A549 (cell line): ENCODE measurements around the gene CEP164. TPM values are rescaled to one million over a fixed set of nuclear protein-coding genes. Genes with fewer than 3 reads are reported as not detected.

ENCODE experiments used
- ATAC-seq, 2 experiments: fragments of 200-7000 bp in 1 of 2; fragments of >200 bp in 1 of 2; cut with Nextera tagmentation in 1 of 2; cut with Tn5 transposase in 1 of 2; 3 replicates each; pipeline versions ENCODE4 v1.8.0 to v1.9.1; 2018 to 2020; ENCODE audit warnings: mild to moderate bottlenecking in 1 of 2, moderate library complexity in 1 of 2
- CTCF ChIA-PET: fragments of 300-600 bp; sonication (Branson Sonifier 250); formaldehyde crosslinking; extraction: SDS; loops from one replicate; lab custom pipeline; 2021; ENCODE audit warnings: antibody characterized with exemption, inconsistent platforms; lab: Yijun Ruan, JAX
- POLR2A ChIA-PET: fragments of 350-600 bp; formaldehyde crosslinking; extraction: SDS; loops from one replicate; lab custom pipeline; 2021; ENCODE audit warnings: antibody characterized with exemption, inconsistent platforms; lab: Yijun Ruan, JAX
- DNase-seq, 2 experiments: peaks; one replicate each; pipeline versions ENCODE4 v3.0.0 to v3.0.0-alpha.2; 2011 to 2016; ENCODE audit warnings: low read depth in 1 of 2, low spot score in 1 of 2
- FAIRE-seq: peaks from 2 replicates; lab custom pipeline; 2011; peaks lifted over from hg19 to GRCh38; lab: Jason Lieb, UNC
- H3K27ac ChIP-seq, 2 experiments: fragments of >200 bp; sonication (Bioruptor Twin); formaldehyde crosslinking; 3 replicates each; pipeline ENCODE4 v1.5.1; 2016 to 2017
- H3K4me1 ChIP-seq: fragments of >200 bp; sonication (Bioruptor Twin); formaldehyde crosslinking; 3 replicates; pipeline ENCODE4 v1.6.1; 2016
- H3K4me2 ChIP-seq: fragments of >200 bp; sonication (Bioruptor Twin); formaldehyde crosslinking; 3 replicates; pipeline ENCODE4 v1.6.1; 2016
- H3K4me3 ChIP-seq: fragments of >200 bp; sonication (Bioruptor Twin); formaldehyde crosslinking; 3 replicates; pipeline ENCODE4 v1.5.1; 2016
- H3K9me3 ChIP-seq: fragments of >200 bp; sonication (Bioruptor Twin); formaldehyde crosslinking; 3 replicates; pipeline ENCODE4 v1.6.1; 2016
- CBX2 ChIP-seq: fragments of 200-600 bp; sonication (generic); IDR thresholded peaks from 2 replicates; pipeline ENCODE4 v1.6.1; 2016; ENCODE audit warnings: low read depth, mild to moderate bottlenecking, borderline replicate concordance
- CBX8 ChIP-seq: fragments of 200-600 bp; sonication (generic); IDR thresholded peaks from 2 replicates; pipeline ENCODE4 v1.6.1; 2016
- CEBPB ChIP-seq, 2 experiments: fragments of >200 bp in 1 of 2; sonication (Bioruptor Twin) in 1 of 2; formaldehyde crosslinking in 1 of 2; IDR thresholded peaks; 2 replicates each; pipeline ENCODE4 v1.6.1; 2012 to 2016
- CHD2 ChIP-seq: fragments of 150-350 bp; IDR thresholded peaks from 2 replicates; pipeline ENCODE4 v1.6.1; 2014; ENCODE audit warnings: low read length; ENCODE audit not compliant: partially characterized antibody
- EHMT2 ChIP-seq: fragments of 200-600 bp; sonication (generic); IDR thresholded peaks from 2 replicates; pipeline ENCODE4 v1.6.1; 2016; ENCODE audit warnings: antibody characterized with exemption, low read depth, mild to moderate bottlenecking, moderate library complexity
- ELK1 ChIP-seq: fragments of 150-350 bp; IDR thresholded peaks from 2 replicates; pipeline ENCODE4 v1.6.1; 2014; ENCODE audit warnings: low read depth, mild to moderate bottlenecking, low read length
- EP300 ChIP-seq, 2 experiments: fragments of >200 bp; sonication (Bioruptor Twin); formaldehyde crosslinking; IDR thresholded peaks; 2 replicates in 1 of 2; 3 replicates in 1 of 2; pipeline ENCODE4 v1.6.1; 2016 to 2017
- FOSB ChIP-seq: fragments of 250-450 bp; sonication (Bioruptor Pico); IDR thresholded peaks from 2 replicates; pipeline ENCODE4 v1.5.0; 2020; ENCODE audit warnings: mild to moderate bottlenecking, moderate library complexity
- FOSL2 ChIP-seq, 2 experiments: fragments of 450-650 bp in 1 of 2; fragments of >200 bp in 1 of 2; sonication (Bioruptor Twin) in 1 of 2; formaldehyde crosslinking; IDR thresholded peaks; 2 replicates each; pipeline versions ENCODE4 v1.5.0 to v1.6.1; 2016 to 2020; ENCODE audit warnings: mild to moderate bottlenecking in 1 of 2, moderate library complexity in 1 of 2
- FOXS1 ChIP-seq: fragments of 250-450 bp; sonication (Bioruptor Pico); IDR thresholded peaks from 2 replicates; pipeline ENCODE4 v1.5.0; 2020; ENCODE audit warnings: mild to moderate bottlenecking, moderate library complexity
- GATA3 ChIP-seq: IDR thresholded peaks from 2 replicates; pipeline ENCODE4 v1.6.1; 2012; ENCODE audit warnings: borderline replicate concordance
- HDAC2 ChIP-seq: fragments of 200-600 bp; sonication (generic); IDR thresholded peaks from 2 replicates; pipeline ENCODE4 v1.6.1; 2016
- HES2 ChIP-seq: fragments of >200 bp; sonication (Bioruptor Twin); formaldehyde crosslinking; IDR thresholded peaks from 2 replicates; pipeline ENCODE4 v1.6.1; 2016
- HOXA7 ChIP-seq: fragments of 250-450 bp; sonication (Bioruptor Pico); IDR thresholded peaks from 2 replicates; pipeline ENCODE4 v1.5.0; 2020; ENCODE audit warnings: mild to moderate bottlenecking, moderate library complexity
- HOXB5 ChIP-seq: fragments of 250-450 bp; sonication (Bioruptor Pico); IDR thresholded peaks from 2 replicates; pipeline ENCODE4 v1.5.0; 2020; ENCODE audit warnings: mild to moderate bottlenecking, moderate library complexity
- JUNB ChIP-seq: fragments of >200 bp; sonication (Bioruptor Twin); formaldehyde crosslinking; IDR thresholded peaks from 2 replicates; pipeline ENCODE4 v1.6.1; 2016
- KDM1A ChIP-seq: fragments of 200-600 bp; sonication (generic); IDR thresholded peaks from 2 replicates; pipeline ENCODE4 v1.6.1; 2016; ENCODE audit warnings: low read depth, mild to moderate bottlenecking
- MAFK ChIP-seq: fragments of 450-650 bp; IDR thresholded peaks from 2 replicates; pipeline ENCODE4 v1.6.1; 2014; ENCODE audit not compliant: partially characterized antibody
- PBX3 ChIP-seq: IDR thresholded peaks from 2 replicates; pipeline ENCODE4 v1.6.1; 2012
- PHF8 ChIP-seq: fragments of 200-600 bp; sonication (generic); IDR thresholded peaks from 2 replicates; pipeline ENCODE4 v1.6.1; 2016; ENCODE audit warnings: low read depth, mild to moderate bottlenecking, antibody characterized with exemption, moderate library complexity, borderline replicate concordance
- POLR2A ChIP-seq: IDR thresholded peaks from 2 replicates; pipeline ENCODE4 v1.6.1; 2012; ENCODE audit warnings: mild to moderate bottlenecking, low read length
- POLR2AphosphoS2 ChIP-seq: conservative IDR thresholded peaks from 2 replicates; pipeline ENCODE4 v1.6.1; 2012; ENCODE audit warnings: low read length, improper control_type of control experiment, inconsistent platforms
- RCOR1 ChIP-seq: fragments of 150-350 bp; IDR thresholded peaks from 2 replicates; pipeline ENCODE4 v1.6.1; 2014; ENCODE audit warnings: antibody characterized with exemption, low read length, low read depth
- REST ChIP-seq: fragments of 200-600 bp; sonication (generic); IDR thresholded peaks from 2 replicates; pipeline ENCODE4 v1.6.1; 2016; ENCODE audit warnings: antibody characterized with exemption, mild to moderate bottlenecking, moderate library complexity
- RNF2 ChIP-seq: fragments of 200-600 bp; sonication (generic); IDR thresholded peaks from 2 replicates; pipeline ENCODE4 v1.6.1; 2016; ENCODE audit warnings: low read depth, mild to moderate bottlenecking, antibody characterized with exemption, moderate library complexity, borderline replicate concordance
- ZSCAN20 ChIP-seq: fragments of 250-450 bp; sonication (Bioruptor Pico); IDR thresholded peaks from 2 replicates; pipeline ENCODE4 v1.8.0; 2022; ENCODE audit warnings: mild to moderate bottlenecking, moderate library complexity
- WGBS: methylation state at CpG from one replicate; pipeline ENCODE4 v1.1.6; 2017; ENCODE audit errors: missing lambda C conversion rate; 5-methylcytosine and 5-hydroxymethylcytosine counted together
- polyA plus RNA-seq, 4 experiments: library from polyadenylated mRNA; depleted of rRNA in 3 of 4; stranded (reverse); fragments of >200 nt; fragmentation: RNase III in 1 of 4; extraction: RNeasy Plus Mini Kit Qiagen cat#74134 plus additional on column Dnase treatment in 1 of 4; gene quantifications; 2 replicates in 3 of 4; 3 replicates in 1 of 4; pipeline ENCODE4 v1.2.3, GENCODE V29; 2011 to 2017

CEP164 gene
- polyA plus RNA-seq, 2 of the 4 experiments (the other 2 are of a cell fraction), result 17.4 to 19.6 TPM

- no peak overlapping the region for H3K4me3 ChIP-seq
- H3K27ac ChIP-seq, result no peak overlapping the region
- H3K4me1 ChIP-seq, result no peaks in the 10 kb centered on the region
- ChIA-PET CTCF (interaction anchor here (0.6 to 8.5 kb wide), 4 partner anchors 12 to 641 kb away, joined by 3 to 77 read pairs (median 4); no protein-coding TSS in a partner anchor), POLR2A (no interaction called here)
- TF ChIP-seq RCOR1 (no peak), CHD2 (no peak), FOSB (CRISPR knock-in tag) (no peak), HOXB5 (CRISPR knock-in tag) (no peak), CEBPB (IDR thresholded peaks at IDR 0.05) (no peak), MAFK (no peak), FOXS1 (CRISPR knock-in tag) (no peak), CBX2 (no peak), REST (no peak), CBX8 (no peak), HDAC2 (no peak), PHF8 (no peak)
- H3K9me3 ChIP-seq, result no peaks in the 10 kb centered on the region
- DNase-seq, result no peak
- no peak overlapping the region for H3K4me2 ChIP-seq
- no peak for ATAC-seq
- 89% methylated on average over 4 of the region's 8 CpGs for WGBS
- no peak for FAIRE-seq
Measured at GRCh38 chr11:117412653-117413275, 85.1 kb downstream of the CEP164 start.

GRCh38 chr11:117413616-117414015 is 86.0 kb downstream of the CEP164 start:
- FAIRE-seq, result no peak
- no peak for DNase-seq
- no peak overlapping the region for H3K4me3 ChIP-seq
- POLR2A ChIA-PET, result no interaction called here
- no peak for ATAC-seq
- no peaks in the 10 kb centered on the region for H3K4me1 ChIP-seq
- no peak overlapping the region for H3K27ac ChIP-seq
- no peak for TF ChIP-seq POLR2AphosphoS2
- TF ChIP-seq GATA3, result no peak
- TF ChIP-seq JUNB, result no peak
- no peak for TF ChIP-seq EP300 (IDR thresholded peaks at IDR 0.05)
- TF ChIP-seq HOXA7 (CRISPR knock-in tag), result no peak
- TF ChIP-seq KDM1A, result no peak
- TF ChIP-seq EHMT2, result no peak
- TF ChIP-seq PBX3, result no peak
- no peak for TF ChIP-seq ELK1
- no peak for TF ChIP-seq POLR2A
- TF ChIP-seq FOSL2 (IDR thresholded peaks at IDR 0.05), result no peak
- no peak for TF ChIP-seq FOSL2 (CRISPR knock-in tag; IDR thresholded peaks at IDR 0.05)
- TF ChIP-seq RNF2, result no peak
- TF ChIP-seq HDAC2, result no peak
- TF ChIP-seq ZSCAN20 (CRISPR knock-in tag), result no peak
- TF ChIP-seq REST, result no peak
- no peak for TF ChIP-seq HES2
- no peaks in the 10 kb centered on the region for H3K9me3 ChIP-seq
- WGBS, result 90% methylated on average over 7 of the region's 7 CpGs
- H3K4me2 ChIP-seq, result no peak overlapping the region
- CTCF ChIA-PET, result interaction anchor here (8.5 kb wide), 1 partner anchor 11 kb away, joined by 77 read pairs; no protein-coding TSS in a partner anchor
